KMS-11 (cell line): ENCODE results near the gene CFAP97D2.

Experiments used
- H2AFZ ChIP-seq: fragments of 200-600 bp; sonication (generic); 2 replicates; pipeline ENCODE4 v1.6.1; 2016; ENCODE audit warnings: antibody characterized with exemption, mixed run types, low read depth
- H3K27ac ChIP-seq: fragments of 200-600 bp; sonication (generic); 2 replicates; pipeline ENCODE4 v1.6.1; 2016; ENCODE audit warnings: mild to moderate bottlenecking, mixed run types
- H3K27me3 ChIP-seq: fragments of 200-600 bp; sonication (generic); 2 replicates; pipeline ENCODE4 v1.6.1; 2017; ENCODE audit warnings: mild to moderate bottlenecking, low read depth, mixed run types, moderate library complexity; ENCODE audit not compliant: insufficient read depth
- H3K36me3 ChIP-seq: fragments of 200-600 bp; sonication (generic); 2 replicates; pipeline ENCODE4 v1.6.1; 2017; ENCODE audit warnings: mild to moderate bottlenecking, mixed run types; ENCODE audit not compliant: insufficient read depth
- H3K4me1 ChIP-seq: fragments of 200-600 bp; sonication (generic); 2 replicates; pipeline ENCODE4 v1.6.1; 2016; ENCODE audit warnings: mild to moderate bottlenecking, low read depth, mixed run types; ENCODE audit not compliant: poor library complexity, severe bottlenecking
- H3K4me2 ChIP-seq: fragments of 200-600 bp; sonication (generic); 2 replicates; pipeline ENCODE4 v1.7.0; 2016; ENCODE audit warnings: mild to moderate bottlenecking, mixed run types
- H3K4me3 ChIP-seq: fragments of 200-600 bp; sonication (generic); IDR thresholded peaks from 2 replicates; pipeline ENCODE4 v1.6.1; 2017; ENCODE audit warnings: low read depth, low read length, mixed read lengths; ENCODE audit not compliant: insufficient read depth
- H3K79me2 ChIP-seq: fragments of 200-600 bp; sonication (generic); 2 replicates; pipeline ENCODE4 v1.6.1; 2016; ENCODE audit warnings: low read depth, mixed run types; ENCODE audit not compliant: insufficient read depth
- H3K9ac ChIP-seq: fragments of 200-600 bp; sonication (generic); 2 replicates; pipeline ENCODE4 v1.6.1; 2016; ENCODE audit warnings: mild to moderate bottlenecking, mixed run types
- H4K20me1 ChIP-seq: fragments of 200-600 bp; sonication (generic); 2 replicates; pipeline ENCODE4 v1.6.1; 2016; ENCODE audit warnings: mild to moderate bottlenecking, mixed run types; ENCODE audit not compliant: insufficient read depth
- CTCF ChIP-seq: fragments of 200-600 bp; sonication (generic); conservative IDR thresholded peaks from 2 replicates; pipeline ENCODE4 v1.6.1; 2017; ENCODE audit warnings: low read depth, mild to moderate bottlenecking, antibody characterized with exemption, low read length, moderate library complexity, mixed read lengths

CFAP97D2 gene

GRCh38 chr13:114259374-114259773 is 80.3 kb downstream of the CFAP97D2 start:
- H3K79me2 ChIP-seq, result 0 out of 2 replicates have a peak, but pooled peaks cover 8% of the 10 kb centered on the region
- no peak overlapping the region for H3K9ac ChIP-seq
- H2AFZ ChIP-seq, result no peak overlapping the region
- H3K27me3 ChIP-seq, result no peaks in the 10 kb centered on the region
- H3K4me2 ChIP-seq, result peak overlapping the region; percentile 59
- TF ChIP-seq CTCF, result no peak
- no peaks in the 10 kb centered on the region; the same call in 1 of the 2 replicates for H3K36me3 ChIP-seq
- peak overlapping the region; percentile 70 for H3K27ac ChIP-seq
- H4K20me1 ChIP-seq, result no peaks in the 10 kb centered on the region
- H3K4me3 ChIP-seq, result no peak overlapping the region
- H3K4me1 ChIP-seq, result peaks cover 86% of the 10 kb centered on the region

GRCh38 chr13:114259974-114260373 is 80.9 kb downstream of the CFAP97D2 start:
- Histone ChIP-seq H3K4me1 (peaks cover 92% of the 10 kb centered on the region), H2AFZ (no peak overlapping the region), H3K4me2 (peak overlapping the region; percentile 59), H3K27ac (peak overlapping the region; percentile 70), H3K9ac (no peak overlapping the region; the same call in 1 of the 2 replicates), H3K36me3 (peaks cover 5% of the 10 kb centered on the region; the same call in 1 of the 2 replicates), H4K20me1 (no peaks in the 10 kb centered on the region), H3K27me3 (no peaks in the 10 kb centered on the region), H3K79me2 (0 out of 2 replicates have a peak, but pooled peaks cover 8% of the 10 kb centered on the region), H3K4me3 (no peak overlapping the region)
- no peak for TF ChIP-seq CTCF

- Histone ChIP-seq H3K27ac (peak overlapping the region; percentile 70), H3K4me3 (no peak overlapping the region), H3K27me3 (no peaks in the 10 kb centered on the region), H4K20me1 (no peaks in the 10 kb centered on the region), H3K4me2 (peak overlapping the region; percentile 59), H3K36me3 (peaks cover 5% of the 10 kb centered on the region; the same call in 1 of the 2 replicates), H3K4me1 (peaks cover 99% of the 10 kb centered on the region), H3K9ac (no peak overlapping the region; the same call in 1 of the 2 replicates), H2AFZ (no peak overlapping the region), H3K79me2 (peaks cover 8% of the 10 kb centered on the region; the same call in 1 of the 2 replicates)
- TF ChIP-seq CTCF, result no peak
Observed at GRCh38 chr13:114260814-114261213, 81.8 kb downstream of the CFAP97D2 start.

- H3K4me1 ChIP-seq, result peaks cover 99% of the 10 kb centered on the region
- H3K4me2 ChIP-seq, result peak overlapping the region; percentile 59; the same call in 1 of the 2 replicates
- H3K27ac ChIP-seq, result peak overlapping the region; percentile 70; the same call in 1 of the 2 replicates
- TF ChIP-seq CTCF, result no peak
- no peaks in the 10 kb centered on the region for H3K27me3 ChIP-seq
- H3K36me3 ChIP-seq, result peaks cover 5% of the 10 kb centered on the region; the same call in 1 of the 2 replicates
- no peak overlapping the region for H2AFZ ChIP-seq
- H4K20me1 ChIP-seq, result no peaks in the 10 kb centered on the region
- H3K79me2 ChIP-seq, result peaks cover 8% of the 10 kb centered on the region; the same call in 1 of the 2 replicates
- H3K4me3 ChIP-seq, result no peak overlapping the region
- H3K9ac ChIP-seq, result no peak overlapping the region
Observed at GRCh38 chr13:114261328-114261965, 82.4 kb downstream of the CFAP97D2 start.
